Vagina (tissue), 2 donors: Measurements from ENCODE around the gene TRPM5.

Source experiments
- CTCF ChIP-seq, 3 experiments: fragments of 450-650 bp in 2 of 3; fragments of 200-600 bp in 1 of 3; sonication (generic) in 1 of 3; IDR thresholded peaks; one replicate each; pipeline ENCODE4 v1.5.1; 2017 to 2019; ENCODE audit warnings: antibody characterized with exemption in 3 of 3, mild to moderate bottlenecking in 2 of 3, moderate library complexity in 2 of 3
- POLR2A ChIP-seq, 2 donors: fragments of 450-650 bp; IDR thresholded peaks; one replicate each; pipeline ENCODE4 v1.6.1; 2017; ENCODE audit warnings: antibody characterized with exemption in 2 of 2, mild to moderate bottlenecking in 2 of 2, moderate library complexity in 2 of 2
- POLR2AphosphoS5 ChIP-seq, 2 donors: sonication (generic); formaldehyde crosslinking; IDR thresholded peaks; one replicate each; pipeline ENCODE4 v1.9.0; 2017; ENCODE audit warnings: antibody characterized with exemption in 2 of 2, mild to moderate bottlenecking in 2 of 2, low read depth in 1 of 2; ENCODE audit not compliant: insufficient read depth in 1 of 2

DNA sequence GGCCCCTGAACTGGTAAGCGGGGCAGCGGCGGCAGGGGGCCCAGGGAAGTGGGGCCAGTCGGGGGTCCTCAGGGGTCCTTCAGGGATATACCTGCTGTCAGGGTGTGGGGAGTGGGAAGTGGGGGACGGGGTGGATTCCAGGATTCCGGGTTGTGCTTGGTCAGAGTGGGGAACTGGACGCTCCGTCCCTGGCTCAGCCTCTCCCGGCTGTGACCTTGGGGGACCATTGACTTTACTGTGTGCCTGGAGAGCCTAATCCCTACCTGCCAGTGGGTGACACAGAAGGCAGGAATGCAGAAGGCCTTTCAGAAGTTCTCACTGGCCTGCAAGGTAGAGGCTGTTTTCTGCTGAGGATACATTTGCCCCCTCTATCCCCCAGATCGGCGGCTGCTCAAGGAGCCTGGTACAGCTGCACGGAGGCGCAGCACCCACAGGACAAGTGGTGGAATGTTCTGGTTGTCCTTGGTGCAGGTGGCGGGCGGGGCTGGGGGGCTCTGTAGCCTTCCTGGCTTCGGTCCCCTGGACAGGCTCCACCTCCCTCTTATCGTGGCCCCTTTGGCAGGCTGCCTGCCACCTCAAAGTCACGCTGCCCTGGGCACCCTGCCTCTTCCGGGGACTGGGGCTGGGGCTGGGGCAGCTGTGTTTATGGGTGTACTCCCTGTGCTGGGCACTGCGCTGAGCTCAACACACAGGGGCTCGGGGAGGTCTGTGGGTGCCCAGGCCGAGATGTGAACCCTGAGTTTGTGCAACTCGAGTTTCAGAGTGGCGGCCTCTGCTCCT is 18.9 kb upstream of the TRPM5 start:
- no peak for TF ChIP-seq CTCF (IDR thresholded peaks at IDR 0.05)
- TF ChIP-seq POLR2A (IDR thresholded peaks at IDR 0.05), result no peak
- TF ChIP-seq POLR2AphosphoS5 (IDR thresholded peaks at IDR 0.05; ENCODE audit: insufficient read depth in 1 of 2, low read depth in 1 of 2), result no peak
